Mesenchymal stem cell (in vitro differentiated cells and primary cell): ENCODE data around the gene RARB.

Experiments
- DNase-seq: peaks from one replicate; pipeline ENCODE4 v3.0.0-alpha.2; 2013
- H2AFZ ChIP-seq: one replicate; pipeline ENCODE4 v1.6.1; 2013; ENCODE audit warnings: low read depth, mild to moderate bottlenecking, control low read depth, inconsistent platforms, low read length, moderate library complexity
- H2AK5ac ChIP-seq: 2 replicates; pipeline ENCODE4 v1.6.1; 2013; ENCODE audit warnings: low read length, moderate library complexity, mild to moderate bottlenecking, inconsistent platforms; ENCODE audit not compliant: severe bottlenecking
- H2BK120ac ChIP-seq: one replicate; pipeline ENCODE4 v1.6.1; 2013; ENCODE audit warnings: low read depth, mild to moderate bottlenecking, inconsistent platforms, low read length, moderate library complexity
- H2BK12ac ChIP-seq, 2 experiments: one replicate each; pipeline ENCODE4 v1.6.1; 2013; ENCODE audit warnings: inconsistent platforms in 2 of 2, low read length in 2 of 2, mild to moderate bottlenecking in 2 of 2, moderate library complexity in 2 of 2, control low read depth in 1 of 2
- H2BK15ac ChIP-seq: one replicate; pipeline ENCODE4 v1.6.1; 2013; ENCODE audit warnings: mild to moderate bottlenecking, low read depth, inconsistent platforms; ENCODE audit not compliant: poor library complexity, severe bottlenecking
- H2BK5ac ChIP-seq: 2 replicates; pipeline ENCODE4 v1.6.1; 2013; ENCODE audit warnings: low read depth, mild to moderate bottlenecking, low read length, control low read depth, inconsistent platforms; ENCODE audit not compliant: poor library complexity, severe bottlenecking
- H3K14ac ChIP-seq, 2 experiments: one replicate each; pipeline ENCODE4 v1.6.1; 2013; ENCODE audit warnings: inconsistent platforms in 2 of 2, low read length in 2 of 2, control low read depth in 1 of 2, mild to moderate bottlenecking in 1 of 2, moderate library complexity in 1 of 2
- H3K18ac ChIP-seq, 2 experiments: one replicate each; pipeline ENCODE4 v1.6.1; 2013; ENCODE audit warnings: inconsistent platforms in 2 of 2, low read length in 2 of 2, control low read depth in 1 of 2, low read depth in 1 of 2, mild to moderate bottlenecking in 1 of 2
- H3K23ac ChIP-seq, 2 experiments: one replicate each; pipeline ENCODE4 v1.6.1; 2013; ENCODE audit warnings: inconsistent platforms in 2 of 2, low read length in 2 of 2, mild to moderate bottlenecking in 2 of 2, moderate library complexity in 2 of 2, control low read depth in 1 of 2
- H3K27ac ChIP-seq: 2 replicates; pipeline ENCODE4 v1.5.1; 2013; ENCODE audit warnings: mild to moderate bottlenecking, moderate library complexity, low read length, control low read depth, inconsistent platforms; ENCODE audit not compliant: poor library complexity, severe bottlenecking
- H3K27me3 ChIP-seq, 2 experiments: 2 replicates each; pipeline versions ENCODE4 v1.6.1 to v1.7.0; 2013; ENCODE audit warnings: low read length in 2 of 2, mild to moderate bottlenecking in 2 of 2, moderate library complexity in 2 of 2, control low read depth in 1 of 2, inconsistent platforms in 1 of 2; ENCODE audit not compliant: control insufficient read depth in 1 of 2, insufficient read depth in 1 of 2
- H3K36me3 ChIP-seq, 2 experiments: 2 replicates each; pipeline versions ENCODE4 v1.6.1 to v1.7.0; 2013; ENCODE audit warnings: low read length in 2 of 2, control low read depth in 1 of 2, inconsistent platforms in 1 of 2, low read depth in 1 of 2, mild to moderate bottlenecking in 1 of 2; ENCODE audit not compliant: insufficient read depth in 2 of 2, control insufficient read depth in 1 of 2
- H3K4ac ChIP-seq, 2 experiments: one replicate each; pipeline ENCODE4 v1.6.1; 2013; ENCODE audit warnings: inconsistent platforms in 2 of 2, low read length in 2 of 2, mild to moderate bottlenecking in 2 of 2, moderate library complexity in 2 of 2, control low read depth in 1 of 2, low read depth in 1 of 2
- H3K4me1 ChIP-seq: 2 replicates; pipeline ENCODE4 v1.6.1; 2013; ENCODE audit warnings: low read depth, low read length, control low read depth; ENCODE audit not compliant: control insufficient read depth, insufficient read depth
- H3K4me2 ChIP-seq: 2 replicates; pipeline ENCODE4 v1.6.1; 2013; ENCODE audit warnings: low read length, mild to moderate bottlenecking, inconsistent platforms; ENCODE audit not compliant: poor library complexity, severe bottlenecking
- H3K4me3 ChIP-seq, 2 experiments: 2 replicates each; pipeline versions ENCODE4 v1.5.1 to v1.7.0; 2013; ENCODE audit warnings: low read length in 2 of 2, mild to moderate bottlenecking in 2 of 2, control low read depth in 1 of 2, low read depth in 1 of 2; ENCODE audit not compliant: insufficient read depth in 1 of 2
- H3K79me1 ChIP-seq: replicated peaks from 2 replicates; pipeline ENCODE4 v1.6.1; 2013; ENCODE audit warnings: mild to moderate bottlenecking, control low read depth, low read length, inconsistent platforms; ENCODE audit not compliant: poor library complexity, severe bottlenecking
- H3K9ac ChIP-seq: 2 replicates; pipeline ENCODE4 v1.7.0; 2013; ENCODE audit warnings: mild to moderate bottlenecking, low read length, moderate library complexity
- H3K9me3 ChIP-seq: 2 replicates; pipeline ENCODE4 v1.7.0; 2013; ENCODE audit warnings: mild to moderate bottlenecking, low read length; ENCODE audit not compliant: control insufficient read depth
- H4K8ac ChIP-seq: one replicate; pipeline ENCODE4 v1.6.1; 2013; ENCODE audit warnings: inconsistent platforms, mild to moderate bottlenecking, low read length, moderate library complexity
- H4K91ac ChIP-seq: one replicate; pipeline ENCODE4 v1.6.1; 2013; ENCODE audit warnings: mild to moderate bottlenecking, low read length, inconsistent platforms
- WGBS: methylation state at CpG from one replicate; pipeline ENCODE4 v1.1.7; 2013; ENCODE audit warnings: mixed read lengths; 5-methylcytosine and 5-hydroxymethylcytosine counted together

The RARB gene

GRCh38 chr3:25515171-25515570 is 87.1 kb downstream of the RARB start:
- H3K23ac ChIP-seq = no peak overlapping the region
- H2BK120ac ChIP-seq = no peak overlapping the region
- H3K4ac ChIP-seq = no peak overlapping the region
- no peaks in the 10 kb centered on the region for H3K27me3 ChIP-seq
- H3K4me2 ChIP-seq = no peak overlapping the region
- no peak overlapping the region for H4K8ac ChIP-seq
- H3K4me1 ChIP-seq = no peaks in the 10 kb centered on the region
- H3K9me3 ChIP-seq = no peaks in the 10 kb centered on the region
- H3K4me3 ChIP-seq = no peak overlapping the region
- H4K91ac ChIP-seq = no peak overlapping the region
- H3K36me3 ChIP-seq = no peaks in the 10 kb centered on the region
- H3K27ac ChIP-seq = no peak overlapping the region
- H3K14ac ChIP-seq = no peak overlapping the region
- H2BK12ac ChIP-seq = no peak overlapping the region
- no peaks in the 10 kb centered on the region for H3K79me1 ChIP-seq
- no peak overlapping the region for H3K18ac ChIP-seq
- H2BK5ac ChIP-seq = no peak overlapping the region
- H2BK15ac ChIP-seq = no peak overlapping the region
- H2AFZ ChIP-seq = no peak overlapping the region
- no peak overlapping the region for H2AK5ac ChIP-seq
- no peak for DNase-seq
- no peak overlapping the region for H3K9ac ChIP-seq

GRCh38 chr3:25520926-25521559 is 93.0 kb downstream of the RARB start:
- H3K4me3 ChIP-seq = no peak overlapping the region
- no peak overlapping the region for H4K8ac ChIP-seq
- no peaks in the 10 kb centered on the region for H3K36me3 ChIP-seq
- no peak overlapping the region for H3K9ac ChIP-seq
- H2BK15ac ChIP-seq = no peak overlapping the region
- no peak overlapping the region for H3K14ac ChIP-seq
- no peak overlapping the region for H2BK120ac ChIP-seq
- no peak overlapping the region for H2BK5ac ChIP-seq
- H3K4me2 ChIP-seq = no peak overlapping the region
- no peak overlapping the region for H2BK12ac ChIP-seq
- no peaks in the 10 kb centered on the region for H3K27me3 ChIP-seq
- no peak overlapping the region for H3K18ac ChIP-seq
- no peak for DNase-seq
- no peak overlapping the region for H2AFZ ChIP-seq
- 96% methylated on average over 8 of the region's 8 CpGs for WGBS
- no peaks in the 10 kb centered on the region for H3K9me3 ChIP-seq
- H3K4me1 ChIP-seq = no peaks in the 10 kb centered on the region
- H3K4ac ChIP-seq = no peak overlapping the region
- no peak overlapping the region for H4K91ac ChIP-seq
- no peak overlapping the region for H3K23ac ChIP-seq
- H3K79me1 ChIP-seq = no peaks in the 10 kb centered on the region
- H3K27ac ChIP-seq = no peak overlapping the region
- H2AK5ac ChIP-seq = no peak overlapping the region

GRCh38 chr3:25527336-25527735 is 99.3 kb downstream of the RARB start:
- H3K4me1 ChIP-seq = no peaks in the 10 kb centered on the region
- H3K4me3 ChIP-seq = no peak overlapping the region
- no peak overlapping the region for H2AFZ ChIP-seq
- no peak overlapping the region for H2BK120ac ChIP-seq
- H2BK12ac ChIP-seq = no peak overlapping the region
- H3K18ac ChIP-seq = no peak overlapping the region
- H4K8ac ChIP-seq = no peak overlapping the region
- no peaks in the 10 kb centered on the region for H3K79me1 ChIP-seq
- no peak overlapping the region for H2AK5ac ChIP-seq
- H3K36me3 ChIP-seq = no peaks in the 10 kb centered on the region
- no peak overlapping the region for H2BK15ac ChIP-seq
- H3K9me3 ChIP-seq = peaks cover 10% of the 10 kb centered on the region
- DNase-seq = no peak
- H3K4ac ChIP-seq = no peak overlapping the region
- H3K14ac ChIP-seq = no peak overlapping the region
- no peak overlapping the region for H3K23ac ChIP-seq
- no peak overlapping the region for H3K9ac ChIP-seq
- 92% methylated on average over 2 of the region's 3 CpGs for WGBS
- no peak overlapping the region for H2BK5ac ChIP-seq
- no peak overlapping the region for H4K91ac ChIP-seq
- no peak overlapping the region for H3K27ac ChIP-seq
- H3K4me2 ChIP-seq = no peak overlapping the region
- H3K27me3 ChIP-seq = no peaks in the 10 kb centered on the region

- Histone ChIP-seq H3K4me2 (no peak overlapping the region), H3K4me3 (no peak overlapping the region), H4K91ac (no peak overlapping the region), H4K8ac (no peak overlapping the region), H2AFZ (no peak overlapping the region), H3K9ac (no peak overlapping the region), H2BK15ac (no peak overlapping the region), H3K18ac (no peak overlapping the region), H2BK5ac (no peak overlapping the region), H3K79me1 (no peaks in the 10 kb centered on the region), H3K14ac (no peak overlapping the region), H2AK5ac (no peak overlapping the region), H3K9me3 (peaks cover 10% of the 10 kb centered on the region), H2BK120ac (no peak overlapping the region), H3K27me3 (no peaks in the 10 kb centered on the region), H3K36me3 (no peaks in the 10 kb centered on the region), H3K23ac (no peak overlapping the region), H2BK12ac (no peak overlapping the region), H3K4ac (peak overlapping the region in 1 of 2 experiments; percentile 40), H3K4me1 (no peaks in the 10 kb centered on the region), H3K27ac (no peak overlapping the region)
- no peak for DNase-seq
- WGBS = 93% methylated on average over 4 of the region's 4 CpGs
Measured at GRCh38 chr3:25527801-25528200, 99.7 kb downstream of the RARB start.
